PFSK-1 (cell line): ENCODE results near the gene S100A1.

Experiments used
- FOXP2 ChIP-seq: optimal IDR thresholded peaks from 2 replicates; pipeline ENCODE3; 2011; ENCODE audit warnings: borderline replicate concordance, control low read depth, inconsistent platforms; ENCODE audit not compliant: insufficient read depth; ENCODE audit errors: extremely low read length, extremely low read depth
- POLR2AphosphoS5 ChIP-seq: IDR thresholded peaks from 2 replicates; pipeline ENCODE4 v1.6.1; 2012; ENCODE audit warnings: low read depth, mild to moderate bottlenecking, control low read depth, low read length, moderate library complexity
- REST ChIP-seq, 2 experiments: IDR thresholded peaks; 2 replicates each; pipeline versions ENCODE4 v1.6.1 to v1.8.0; 2011 to 2012; ENCODE audit warnings: low read depth in 2 of 2, low read length in 2 of 2, control low read depth in 1 of 2, inconsistent platforms in 1 of 2, mild to moderate bottlenecking in 1 of 2, moderate library complexity in 1 of 2; ENCODE audit not compliant: insufficient read depth in 1 of 2
- SIN3A ChIP-seq: IDR thresholded peaks from 2 replicates; pipeline ENCODE4 v1.6.1; 2012; ENCODE audit warnings: mild to moderate bottlenecking, low read length, moderate library complexity, borderline replicate concordance; ENCODE audit not compliant: insufficient read depth
- TAF1 ChIP-seq: IDR thresholded peaks from 2 replicates; pipeline ENCODE4 v1.6.1; 2012; ENCODE audit warnings: low read length, control low read depth, borderline replicate concordance; ENCODE audit not compliant: insufficient read depth

The S100A1 gene

GRCh38 chr1:153633161-153633753 lies 5.0 kb downstream of the S100A1 start:
- no peak for TF ChIP-seq FOXP2
- TF ChIP-seq SIN3A, result no peak
- TF ChIP-seq REST (IDR thresholded peaks at IDR 0.05; ENCODE audit: insufficient read depth in 1 of 2, low read depth in 2 of 2, low read length in 2 of 2), result no peak

- TF ChIP-seq FOXP2 (no peak), POLR2AphosphoS5 (peak; percentile 96), SIN3A (peak; percentile 91; the same call in 1 of the 2 replicates), REST (IDR thresholded peaks at IDR 0.05; ENCODE audit: insufficient read depth in 1 of 2, low read depth in 2 of 2, low read length in 2 of 2) (0 out of 4 replicates have a peak, but pooled peaks of 1 of the 2 experiments have one; percentile 7), TAF1 (peak; percentile 90)
These were observed 5.8 kb downstream of the S100A1 start, which contains the start of gene CHTOP for GRCh38 chr1:153633754-153634665. Gene CHTOP (plus strand): TSS chr1:153634066. CDS start chr1:153636589, 2,523 bp downstream.

DNA sequence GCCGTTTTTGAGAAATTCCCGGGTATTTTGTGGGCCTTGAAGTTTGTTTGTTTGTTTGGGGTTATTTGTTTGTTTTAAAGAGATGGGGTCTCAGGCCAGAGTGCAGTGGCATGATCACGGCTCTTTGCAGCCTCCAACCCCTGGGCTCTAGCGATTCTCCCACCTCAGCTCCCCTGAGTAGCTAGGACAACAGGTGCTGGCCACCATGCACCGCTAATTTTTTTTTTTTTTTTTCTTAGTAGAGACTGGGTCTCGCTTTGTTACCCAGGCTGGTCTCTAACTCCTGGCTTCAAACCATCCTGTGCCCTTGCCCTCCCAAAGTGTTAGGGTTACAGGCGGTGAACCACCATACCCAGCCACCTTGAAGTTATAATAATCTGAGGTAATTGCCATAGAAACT lies 7.6 kb downstream of the S100A1 start:
- TF ChIP-seq REST (IDR thresholded peaks at IDR 0.05; ENCODE audit: insufficient read depth in 1 of 2, low read depth in 2 of 2, low read length in 2 of 2) (no peak), TAF1 (no peak), FOXP2 (no peak), POLR2AphosphoS5 (no peak), SIN3A (no peak)

DNA sequence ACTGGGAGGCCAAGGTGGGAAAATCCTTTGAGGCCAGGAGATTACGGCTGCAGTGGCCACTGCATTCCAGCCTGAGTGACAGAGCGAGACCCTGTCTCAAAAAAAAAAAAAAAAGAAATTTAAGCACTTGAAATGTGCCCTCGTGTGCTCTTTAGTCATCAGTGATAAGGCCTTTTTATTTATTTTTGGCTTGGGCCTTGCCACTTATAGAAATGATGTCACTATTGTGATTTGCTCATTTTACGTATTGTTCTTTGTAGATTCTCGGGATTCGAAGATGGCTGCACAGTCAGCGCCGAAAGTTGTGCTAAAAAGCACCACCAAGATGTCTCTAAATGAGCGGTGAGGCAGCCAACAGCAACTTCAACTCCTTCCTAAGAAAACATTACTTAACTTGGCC lies 8.1 kb downstream of the S100A1 start:
- TF ChIP-seq REST (IDR thresholded peaks at IDR 0.05; ENCODE audit: insufficient read depth in 1 of 2, low read depth in 2 of 2, low read length in 2 of 2), result no peak
- no peak for TF ChIP-seq SIN3A
- TF ChIP-seq FOXP2, result no peak
- TF ChIP-seq TAF1, result no peak
- TF ChIP-seq POLR2AphosphoS5, result no peak

GRCh38 chr1:153638261-153638660 lies 10.0 kb downstream of the S100A1 start:
- TF ChIP-seq TAF1, result no peak
- no peak for TF ChIP-seq SIN3A
- TF ChIP-seq REST (IDR thresholded peaks at IDR 0.05; ENCODE audit: insufficient read depth in 1 of 2, low read depth in 2 of 2, low read length in 2 of 2), result no peak
- TF ChIP-seq POLR2AphosphoS5, result no peak
- no peak for TF ChIP-seq FOXP2
